ENCODE data around the gene GNPTAB.

Gene GNPTAB

DNA sequence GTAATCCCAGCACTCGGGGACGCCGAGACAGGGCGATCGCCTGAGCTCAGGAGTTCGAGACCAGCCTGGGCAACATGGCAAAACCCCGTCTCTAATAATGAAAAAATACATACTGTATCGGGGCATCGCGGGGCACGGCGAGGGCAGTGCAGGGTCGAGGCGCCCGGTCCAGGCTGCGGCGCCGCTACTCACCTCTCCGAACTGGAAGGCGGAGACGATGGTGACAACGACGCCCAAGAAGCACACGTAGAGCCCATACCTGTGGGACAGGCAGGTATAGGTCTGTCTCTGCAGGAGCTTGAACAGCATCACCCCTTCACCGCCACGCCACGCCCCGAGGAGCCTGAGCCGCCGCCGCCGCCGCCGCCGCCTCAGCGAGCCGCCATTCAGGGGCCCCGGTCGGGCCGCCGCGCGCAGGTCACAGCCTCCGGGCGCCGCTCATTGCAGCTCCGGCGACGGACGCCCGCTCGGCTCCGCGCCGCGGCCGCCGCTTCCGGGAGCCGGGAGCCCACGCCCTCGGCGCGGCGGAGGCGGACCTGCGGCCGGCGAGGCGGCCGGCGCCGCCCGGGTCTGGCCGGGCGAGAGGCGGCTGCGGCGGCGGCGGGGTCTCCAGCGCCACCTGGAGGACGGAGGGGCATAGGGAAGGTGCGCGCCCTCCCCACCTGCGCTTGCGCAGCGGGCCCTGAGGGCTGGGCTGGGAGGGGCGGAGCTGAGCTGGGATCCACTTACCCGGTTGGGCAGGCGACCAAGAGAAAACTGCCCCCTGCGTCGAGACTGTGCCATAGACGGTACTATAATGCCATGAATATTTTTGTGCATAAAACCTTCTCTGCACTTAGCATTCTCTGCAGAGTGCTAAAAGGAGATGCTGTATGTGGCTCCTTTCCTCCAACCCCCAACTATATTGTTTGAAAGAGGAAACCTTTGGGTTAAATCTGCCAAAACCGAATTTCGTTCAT, at the start of gene GNPTAB:
Gene GNPTAB, minus strand, starts transcription at position 593 of the 959 bp plus-strand sequence. Its CDS starts 284 bp downstream, at position 309.
- TF ChIP-seq, protein P1, sequence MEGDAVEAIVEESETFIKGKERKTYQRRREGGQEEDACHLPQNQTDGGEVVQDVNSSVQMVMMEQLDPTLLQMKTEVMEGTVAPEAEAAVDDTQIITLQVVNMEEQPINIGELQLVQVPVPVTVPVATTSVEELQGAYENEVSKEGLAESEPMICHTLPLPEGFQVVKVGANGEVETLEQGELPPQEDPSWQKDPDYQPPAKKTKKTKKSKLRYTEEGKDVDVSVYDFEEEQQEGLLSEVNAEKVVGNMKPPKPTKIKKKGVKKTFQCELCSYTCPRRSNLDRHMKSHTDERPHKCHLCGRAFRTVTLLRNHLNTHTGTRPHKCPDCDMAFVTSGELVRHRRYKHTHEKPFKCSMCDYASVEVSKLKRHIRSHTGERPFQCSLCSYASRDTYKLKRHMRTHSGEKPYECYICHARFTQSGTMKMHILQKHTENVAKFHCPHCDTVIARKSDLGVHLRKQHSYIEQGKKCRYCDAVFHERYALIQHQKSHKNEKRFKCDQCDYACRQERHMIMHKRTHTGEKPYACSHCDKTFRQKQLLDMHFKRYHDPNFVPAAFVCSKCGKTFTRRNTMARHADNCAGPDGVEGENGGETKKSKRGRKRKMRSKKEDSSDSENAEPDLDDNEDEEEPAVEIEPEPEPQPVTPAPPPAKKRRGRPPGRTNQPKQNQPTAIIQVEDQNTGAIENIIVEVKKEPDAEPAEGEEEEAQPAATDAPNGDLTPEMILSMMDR (IDR thresholded peaks at IDR 0.05): peak; percentile 88

GRCh38 chr12:101878243-101878821, 47.6 kb upstream of the GNPTAB start:
- TF ChIP-seq, protein P1 (IDR thresholded peaks at IDR 0.05): no peak

DNA sequence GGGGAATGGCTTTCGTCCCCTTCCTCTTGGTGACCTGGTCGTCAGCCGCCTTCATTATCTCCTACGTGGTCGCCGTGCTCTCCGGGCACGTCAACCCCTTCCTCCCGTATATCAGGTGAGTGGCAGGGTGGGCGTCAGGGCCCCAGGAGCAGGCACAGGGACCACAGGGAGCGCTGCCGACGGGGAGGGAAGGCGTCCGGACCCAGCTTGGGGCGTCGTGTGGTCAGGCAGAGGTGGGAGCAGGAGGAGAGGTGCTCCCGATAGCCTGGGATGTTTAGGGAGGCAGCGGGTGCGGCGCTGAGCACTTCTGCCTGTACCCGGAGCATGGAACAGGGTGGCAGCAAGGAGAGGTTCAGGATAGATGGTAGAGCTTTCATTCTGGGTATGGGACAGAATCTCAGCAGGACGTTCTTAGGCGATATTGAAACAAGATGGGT, 47.1 kb upstream of the GNPTAB start:
- TF ChIP-seq, protein P1 (IDR thresholded peaks at IDR 0.05): no peak

DNA sequence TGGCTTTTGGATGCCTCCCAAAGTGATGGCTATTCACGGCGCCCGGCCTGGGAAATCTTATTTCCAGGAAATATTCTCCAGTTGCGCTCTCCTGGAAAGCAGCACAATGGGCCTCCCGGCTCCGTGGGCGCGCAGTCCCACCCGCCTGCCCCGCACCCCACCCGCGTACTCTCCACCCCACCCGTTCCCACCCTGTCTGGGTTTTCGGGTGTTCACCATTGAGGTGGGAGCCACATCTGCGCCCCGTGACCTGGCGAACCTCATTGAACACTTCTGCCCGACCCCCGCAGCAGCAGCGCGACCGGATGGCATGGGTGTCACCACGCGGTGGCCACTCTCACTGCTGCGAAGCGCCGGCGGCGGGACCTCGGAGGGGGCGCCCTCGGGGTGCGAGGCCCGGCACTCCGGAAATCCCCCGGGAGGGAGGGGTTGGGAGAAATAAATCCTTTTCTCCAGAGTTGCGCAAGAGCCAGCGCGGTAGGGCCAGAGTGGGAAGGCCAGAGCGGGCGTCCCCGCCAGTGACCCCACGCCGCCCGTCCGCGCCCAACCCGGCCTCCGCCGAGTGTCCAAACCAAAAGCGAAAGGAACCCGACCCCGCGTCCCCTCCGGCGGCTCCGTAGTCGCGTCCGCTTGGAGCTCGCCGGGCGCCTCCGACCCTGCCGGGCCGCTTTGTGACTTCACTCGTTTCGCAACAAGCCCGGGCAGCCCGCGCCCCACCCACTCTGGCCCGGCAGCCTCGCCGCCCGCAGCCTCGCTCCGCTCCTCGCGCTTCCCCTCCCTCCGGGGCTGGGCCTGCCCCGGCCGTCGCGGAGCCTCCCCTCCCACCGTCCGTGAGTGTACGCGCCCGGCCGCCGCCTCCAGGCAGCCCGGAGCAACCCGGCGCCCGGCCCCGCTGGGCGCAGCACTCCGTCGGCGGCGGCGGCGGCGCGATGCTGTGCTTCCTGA, 46.4 kb upstream of the GNPTAB start, which contains the start of gene DRAM1:
Gene DRAM1, plus strand, starts transcription at position 720 of the 945 bp plus-strand sequence. Its CDS starts 210 bp downstream, at position 930.
- TF ChIP-seq, protein P1 (IDR thresholded peaks at IDR 0.05): no peak; the same call in 1 of the 2 replicates

DNA sequence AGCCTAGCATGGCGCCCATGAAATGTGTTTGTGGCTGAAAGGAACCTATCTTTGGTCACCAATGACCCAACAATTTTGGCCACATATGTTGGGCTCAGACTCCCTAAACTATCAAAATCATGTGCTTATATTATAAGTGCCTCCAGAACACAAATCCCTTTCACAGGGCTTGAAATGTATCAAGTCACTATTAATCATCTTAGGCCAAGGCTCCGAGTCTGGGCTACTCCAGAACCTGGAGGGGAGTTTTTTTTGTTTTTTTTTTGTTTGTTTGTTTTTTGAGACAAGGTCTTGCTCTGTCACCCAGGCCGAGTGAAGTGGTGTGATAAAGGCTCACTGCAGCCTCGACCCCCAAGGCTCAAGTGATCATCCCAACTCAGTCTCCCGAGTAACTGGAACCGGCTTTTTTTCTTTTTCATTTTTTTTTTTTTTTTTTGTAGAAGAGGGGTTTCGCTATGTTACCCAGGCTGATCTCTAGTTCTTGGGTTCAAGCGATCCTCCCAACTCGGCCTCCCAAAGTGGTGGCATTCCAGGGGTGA, 45.6 kb upstream of the GNPTAB start:
- TF ChIP-seq, protein P1 (IDR thresholded peaks at IDR 0.05): no peak

DNA sequence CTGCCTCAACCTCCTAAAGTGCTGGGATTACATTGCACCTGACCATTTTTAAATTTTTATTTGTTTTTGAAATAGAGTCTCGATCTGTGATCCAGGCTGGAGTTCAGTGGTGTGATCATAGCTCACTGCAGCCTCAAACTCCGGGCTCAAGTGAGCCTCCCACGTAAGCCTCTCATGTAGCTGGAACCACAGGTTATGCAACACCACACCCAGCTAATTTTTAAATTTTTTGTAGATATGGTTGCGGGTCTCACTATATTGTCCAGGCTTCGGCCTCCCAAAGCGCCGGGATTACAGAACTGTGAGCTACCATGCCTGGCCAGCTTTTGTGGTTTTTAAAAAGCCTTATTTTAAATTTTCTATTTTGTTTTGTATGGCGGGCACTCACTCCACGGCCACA, 44.4 kb upstream of the GNPTAB start:
- TF ChIP-seq, protein P1 (IDR thresholded peaks at IDR 0.05): no peak
